Thyroid gland (tissue), 4 donors: ENCODE results near the gene VIT. TPM values are rescaled to one million over a fixed set of nuclear protein-coding genes. Genes with fewer than 3 reads are reported as not detected.
A peak's percentile ranks its signal among the peaks of the same experiment; 100 is the strongest.

Experiments
- DNase-seq, 2 donors: peaks; one replicate each; pipeline ENCODE4 v3.0.0-alpha.2; 2019
- H3K27ac ChIP-seq, 3 donors: fragments of 200-600 bp; sonication (generic); 1 replicate in 2 of 3; 2 replicates in 1 of 3; pipeline ENCODE4 v1.5.1; 2016 to 2019; ENCODE audit warnings: mild to moderate bottlenecking in 1 of 3, moderate library complexity in 1 of 3
- H3K27me3 ChIP-seq: fragments of 200-600 bp; sonication (generic); one replicate; pipeline ENCODE4 v1.5.1; 2019
- H3K36me3 ChIP-seq, 2 donors: fragments of 200-600 bp; sonication (generic); one replicate each; pipeline ENCODE4 v1.5.1; 2016 to 2019
- H3K4me1 ChIP-seq, 2 donors: fragments of 200-600 bp; sonication (generic); one replicate each; pipeline ENCODE4 v1.5.1; 2017 to 2019
- H3K4me3 ChIP-seq, 3 donors: fragments of 200-600 bp; sonication (generic); replicated peaks in 1 of 3; 1 replicate in 2 of 3; 2 replicates in 1 of 3; pipeline ENCODE4 v1.5.1; 2016; ENCODE audit warnings: mild to moderate bottlenecking in 1 of 3
- H3K9me3 ChIP-seq: fragments of 200-600 bp; sonication (generic); one replicate; pipeline ENCODE4 v1.5.1; 2017
- CTCF ChIP-seq, 6 experiments: fragments of 200-600 bp in 3 of 6; fragments of 450-650 bp in 3 of 6; sonication (generic) in 3 of 6; IDR thresholded peaks; one replicate each; pipeline ENCODE4 v1.5.1; 2016 to 2019; ENCODE audit warnings: antibody characterized with exemption in 6 of 6, mild to moderate bottlenecking in 2 of 6, inconsistent platforms in 1 of 6, moderate library complexity in 1 of 6
- POLR2A ChIP-seq, 2 donors: fragments of 450-650 bp; IDR thresholded peaks; one replicate each; pipeline ENCODE4 v1.6.1; 2017; ENCODE audit warnings: antibody characterized with exemption in 2 of 2, mild to moderate bottlenecking in 2 of 2, moderate library complexity in 1 of 2
- WGBS, 2 donors: methylation state at CpG; one replicate each; pipeline ENCODE4 v1.1.5; 2017; 5-methylcytosine and 5-hydroxymethylcytosine counted together
- intact Hi-C: fragments of 100-400 bp; cut with DNase I; formaldehyde crosslinking; loops from one replicate; pipeline ENCODE4 v1.15.1; 2023
- total RNA-seq, 4 donors: library from RNA; depleted of rRNA; stranded (reverse); fragments of >200 nt; gene quantifications; one replicate each; pipeline ENCODE4 v1.2.3, GENCODE V29; 2016

Gene VIT
- total RNA-seq, 4 donors from 2014 or later: 9.4 to 24.7 (median 20.6) TPM

- TF ChIP-seq CTCF (IDR thresholded peaks at IDR 0.05): no peak
- no peak for TF ChIP-seq POLR2A (IDR thresholded peaks at IDR 0.05)
- Histone ChIP-seq H3K27ac (peak overlapping the region in 1 of 3 donors; percentile 39), H3K4me1 (peaks cover 0 to 4% of the 10 kb centered on the region in 2 donors), H3K27me3 (no peaks in the 10 kb centered on the region), H3K4me3 (no peak overlapping the region), H3K9me3 (no peaks in the 10 kb centered on the region), H3K36me3 (no peaks in the 10 kb centered on the region)
- intact Hi-C loops: no loop called here
- DNase-seq: no peak
- WGBS, 2 donors: 91 to 93% methylated on average over 9 of the region's 9 CpGs
Measured at GRCh38 chr2:36705326-36706020, 9.0 kb downstream of the VIT start.

- no peak overlapping the region for H3K4me3 ChIP-seq
- WGBS, 2 donors: 74 to 77% methylated on average over 5 of the region's 5 CpGs
- TF ChIP-seq CTCF (IDR thresholded peaks at IDR 0.05) (no peak), POLR2A (IDR thresholded peaks at IDR 0.05) (no peak)
- no peaks in the 10 kb centered on the region for H3K9me3 ChIP-seq
- intact Hi-C loops: no loop called here
- no peaks in the 10 kb centered on the region for H3K36me3 ChIP-seq
- no peak for DNase-seq
- peaks cover 0 to 4% of the 10 kb centered on the region in 2 donors for H3K4me1 ChIP-seq
- H3K27me3 ChIP-seq: no peaks in the 10 kb centered on the region
- H3K27ac ChIP-seq: peak overlapping the region in 2 of 3 donors; percentile 5 to 46
Measured at GRCh38 chr2:36706021-36706876, 9.7 kb downstream of the VIT start.

- no peaks in the 10 kb centered on the region for H3K9me3 ChIP-seq
- H3K4me3 ChIP-seq: no peak overlapping the region
- intact Hi-C loops: no loop called here
- no peaks in the 10 kb centered on the region for H3K27me3 ChIP-seq
- 79 to 89% methylated on average over 5 of the region's 5 CpGs for WGBS, 2 donors
- peak overlapping the region in 1 of 3 donors; percentile 46 for H3K27ac ChIP-seq
- TF ChIP-seq POLR2A (IDR thresholded peaks at IDR 0.05): no peak
- no peak for DNase-seq
- H3K36me3 ChIP-seq: no peaks in the 10 kb centered on the region
- H3K4me1 ChIP-seq: peaks cover 0 to 4% of the 10 kb centered on the region in 2 donors
Measured at GRCh38 chr2:36707050-36707449, 10.5 kb downstream of the VIT start.

GRCh38 chr2:36708041-36708741 is 11.7 kb downstream of the VIT start:
- DNase-seq: no peak
- no peak overlapping the region for H3K4me3 ChIP-seq
- WGBS, 2 donors: 71 to 77% methylated on average over 8 of the region's 8 CpGs
- TF ChIP-seq POLR2A (IDR thresholded peaks at IDR 0.05) (no peak), CTCF (IDR thresholded peaks at IDR 0.05) (no peak)
- no peaks in the 10 kb centered on the region for H3K9me3 ChIP-seq
- peaks cover 0 to 4% of the 10 kb centered on the region in 2 donors for H3K4me1 ChIP-seq
- no peaks in the 10 kb centered on the region for H3K36me3 ChIP-seq
- no peak overlapping the region for H3K27ac ChIP-seq
- intact Hi-C loops: no loop called here
- no peaks in the 10 kb centered on the region for H3K27me3 ChIP-seq

GRCh38 chr2:36710858-36711515 is 14.5 kb downstream of the VIT start:
- Histone ChIP-seq H3K36me3 (no peaks in the 10 kb centered on the region), H3K27me3 (no peaks in the 10 kb centered on the region), H3K4me3 (no peak overlapping the region), H3K27ac (no peak overlapping the region), H3K4me1 (peaks cover 0 to 4% of the 10 kb centered on the region in 2 donors), H3K9me3 (no peaks in the 10 kb centered on the region)
- TF ChIP-seq POLR2A (IDR thresholded peaks at IDR 0.05): no peak
- TF ChIP-seq CTCF (IDR thresholded peaks at IDR 0.05): no peak
- 96 to 99% methylated on average over 2 of the region's 2 CpGs for WGBS, 2 donors
- intact Hi-C loops: no loop called here
- DNase-seq: no peak
